ENCODE measurements around the gene ANXA2R. TPM values are rescaled to one million over a fixed set of nuclear protein-coding genes. Genes with fewer than 3 reads are reported as not detected.
"Not testable (repeated sequence)": the region's sequence is repeated elsewhere in the genome, so short reads cannot be mapped to it uniquely, and the experiment has no call there.

The ANXA2R gene
- total and polyA plus RNA-seq, 2 of the 4 experiments (the other 2 are of a cell fraction) = 1.3 to 3.6 TPM

DNA sequence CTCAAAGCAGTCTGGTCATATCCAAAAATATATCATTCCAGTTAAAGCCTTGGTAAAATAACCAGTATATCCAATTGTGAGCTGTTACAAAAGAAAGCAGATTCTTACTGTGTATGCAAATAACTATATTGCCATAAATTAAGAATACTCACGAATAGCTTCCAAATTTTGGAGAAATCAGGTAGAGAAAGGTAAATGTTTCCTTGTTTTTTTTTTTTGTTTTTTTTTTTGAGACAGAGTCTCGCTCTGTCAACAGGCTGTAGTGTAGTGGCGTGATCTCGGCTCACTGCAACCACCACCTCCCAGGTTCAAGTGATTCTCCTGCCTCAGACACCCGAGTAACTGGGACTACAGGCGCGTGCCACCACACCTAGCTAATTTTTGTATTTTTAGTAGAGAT lies 44.3 kb upstream of the ANXA2R start:
- H2BK20ac ChIP-seq (ENCODE audit: low read depth, low read length); DNase-seq; H3K14ac ChIP-seq (replicated peaks; ENCODE audit: low read depth, low read length); in situ Hi-C loops (cut with MboI; ENCODE audit: low sequenced_read_pairs); BruUV-seq (replicated peaks); H2AK9ac ChIP-seq (replicated peaks; ENCODE audit: low read depth, low read length, poor library complexity); H3K36me3 ChIP-seq (ENCODE audit: control insufficient read depth, insufficient read depth, low read length); H3K4me3 ChIP-seq (ENCODE audit: insufficient read depth, low read depth, low read length); H4K20me1 ChIP-seq (ENCODE audit: insufficient read depth, low read length); H3K79me1 ChIP-seq (ENCODE audit: low read depth in 1 of 2, low read length in 2 of 2); H4K8ac ChIP-seq (ENCODE audit: low read depth in 2 of 2, low read length in 2 of 2); dilution Hi-C loops (cut with HindIII; ENCODE audit: low sequenced_read_pairs, unreplicated experiment); H2BK5ac ChIP-seq (ENCODE audit: low read depth, low read length, poor library complexity, severe bottlenecking); H4K91ac ChIP-seq (ENCODE audit: insufficient read depth, low read depth, low read length); H3K56ac ChIP-seq (ENCODE audit: extremely low read depth, insufficient read depth, low read length); H2AFZ ChIP-seq (replicated peaks; ENCODE audit: low read length, poor library complexity); H3K9ac ChIP-seq (ENCODE audit: low read depth, low read length); H3K4me1 ChIP-seq (ENCODE audit: control insufficient read depth, insufficient read depth, low read length); ATAC-seq (ENCODE audit: low read depth); H3K27me3 ChIP-seq (ENCODE audit: control insufficient read depth, insufficient read depth, low read length); H3K9me1 ChIP-seq (ENCODE audit: insufficient read depth, low read length); POLR2A ChIA-PET (ENCODE audit: unreplicated experiment); H2AK5ac ChIP-seq (ENCODE audit: low read depth, low read length); H3K4me2 ChIP-seq (ENCODE audit: low read depth, low read length); H3K18ac ChIP-seq (ENCODE audit: low read depth, low read length); H3K27ac ChIP-seq (ENCODE audit: insufficient read depth, low read length); H3K23ac ChIP-seq (ENCODE audit: low read depth, low read length); H3K4ac ChIP-seq (ENCODE audit: low read depth, low read length); H2BK120ac ChIP-seq (ENCODE audit: low read depth, low read length); H2BK15ac ChIP-seq (ENCODE audit: low read depth, low read length); intact Hi-C loops (cut with micrococcal nuclease); H3K9me3 ChIP-seq (ENCODE audit: control insufficient read depth, insufficient read depth, low read length); H4K5ac ChIP-seq (ENCODE audit: low read depth, low read length): not testable (repeated sequence)
- WGBS, 2 experiments (ENCODE audit: extremely low coverage in 2 of 2, insufficient read length in 1 of 2) = no CpG with 5 or more reads among the region's 7 CpGs
- CTCF ChIA-PET = interaction anchor here (0.7 kb wide), 1 partner anchor 951 kb away, joined by 5 read pairs; no protein-coding TSS in a partner anchor

DNA sequence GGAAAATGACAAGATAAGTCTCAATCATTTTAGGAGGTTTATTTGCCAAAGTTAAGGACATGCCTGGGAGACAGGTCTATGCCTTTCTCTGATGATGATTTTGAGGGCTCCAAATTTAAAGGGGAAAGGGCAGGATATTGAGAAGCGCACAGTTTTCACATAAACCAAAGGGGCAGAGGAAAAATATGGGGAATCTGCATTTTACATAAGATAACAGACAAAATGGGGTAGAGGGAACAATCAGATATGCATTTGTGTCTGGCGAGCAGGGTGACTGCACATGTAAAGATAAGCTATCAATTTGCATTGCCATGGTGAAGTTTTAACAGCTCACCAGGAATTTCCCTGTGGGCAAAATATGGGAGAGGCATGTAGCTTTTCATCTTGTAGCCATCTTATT lies 41.2 kb upstream of the ANXA2R start:
- POLR2A ChIA-PET (ENCODE audit: unreplicated experiment); dilution Hi-C loops (cut with HindIII; ENCODE audit: low sequenced_read_pairs, unreplicated experiment); H2AK9ac ChIP-seq (replicated peaks; ENCODE audit: low read depth, low read length, poor library complexity); H3K27ac ChIP-seq (ENCODE audit: insufficient read depth, low read length); H3K9ac ChIP-seq (ENCODE audit: low read depth, low read length); in situ Hi-C loops (cut with MboI; ENCODE audit: low sequenced_read_pairs); H2AK5ac ChIP-seq (ENCODE audit: low read depth, low read length); H2BK20ac ChIP-seq (ENCODE audit: low read depth, low read length); H4K8ac ChIP-seq (ENCODE audit: low read depth in 2 of 2, low read length in 2 of 2); DNase-seq; H3K36me3 ChIP-seq (ENCODE audit: control insufficient read depth, insufficient read depth, low read length); H3K9me3 ChIP-seq (ENCODE audit: control insufficient read depth, insufficient read depth, low read length); H4K91ac ChIP-seq (ENCODE audit: insufficient read depth, low read depth, low read length); BruUV-seq (replicated peaks); H3K4me2 ChIP-seq (ENCODE audit: low read depth, low read length); H2BK15ac ChIP-seq (ENCODE audit: low read depth, low read length); H2AFZ ChIP-seq (replicated peaks; ENCODE audit: low read length, poor library complexity); H2BK5ac ChIP-seq (ENCODE audit: low read depth, low read length, poor library complexity, severe bottlenecking); H3K4me1 ChIP-seq (ENCODE audit: control insufficient read depth, insufficient read depth, low read length); H3K56ac ChIP-seq (ENCODE audit: extremely low read depth, insufficient read depth, low read length); H3K23ac ChIP-seq (ENCODE audit: low read depth, low read length); H3K4ac ChIP-seq (ENCODE audit: low read depth, low read length); H4K5ac ChIP-seq (ENCODE audit: low read depth, low read length); H3K9me1 ChIP-seq (ENCODE audit: insufficient read depth, low read length); H3K18ac ChIP-seq (ENCODE audit: low read depth, low read length); H3K27me3 ChIP-seq (ENCODE audit: control insufficient read depth, insufficient read depth, low read length); intact Hi-C loops (cut with micrococcal nuclease); H3K4me3 ChIP-seq (ENCODE audit: insufficient read depth, low read depth, low read length); H3K14ac ChIP-seq (replicated peaks; ENCODE audit: low read depth, low read length); H4K20me1 ChIP-seq (ENCODE audit: insufficient read depth, low read length); CTCF ChIA-PET; H2BK120ac ChIP-seq (ENCODE audit: low read depth, low read length); ATAC-seq (ENCODE audit: low read depth): not testable (repeated sequence)
- no CpG with 5 or more reads among the region's 2 CpGs for WGBS, 2 experiments (ENCODE audit: extremely low coverage in 2 of 2, insufficient read length in 1 of 2)
- H3K79me1 ChIP-seq (ENCODE audit: low read depth in 1 of 2, low read length in 2 of 2) = peaks cover 15 to 19% of the 10 kb centered on the region in 2 experiments
